ENCODE data around the gene NPIPB9. TPM values are rescaled to one million over a fixed set of nuclear protein-coding genes. Genes with fewer than 3 reads are reported as not detected.

Gene NPIPB9
- total RNA-seq: 0.38 TPM in 1 of 2 replicates, not detected in the other

DNA sequence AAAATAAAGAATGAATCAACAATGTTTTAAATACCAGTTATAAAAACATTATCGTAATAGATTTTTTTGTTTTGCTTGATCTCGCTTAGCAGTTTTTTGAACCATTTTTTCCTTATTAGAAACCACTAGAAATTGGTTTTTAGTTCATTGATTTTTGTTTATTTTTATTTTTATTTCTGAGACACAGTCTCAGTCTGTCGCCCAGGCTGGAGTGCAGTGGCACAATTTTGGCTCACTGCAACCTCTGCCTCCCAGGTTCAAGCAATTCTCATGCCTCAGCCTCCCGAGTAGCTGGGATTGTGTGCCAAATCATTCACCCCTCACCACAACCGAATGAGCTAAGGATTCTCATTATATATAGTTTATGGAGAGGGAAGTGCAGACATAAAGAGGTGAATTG lies at the start of gene NPIPB9:
Gene NPIPB9, plus strand, starts transcription at position 301 of the 400 bp plus-strand sequence.

DNA sequence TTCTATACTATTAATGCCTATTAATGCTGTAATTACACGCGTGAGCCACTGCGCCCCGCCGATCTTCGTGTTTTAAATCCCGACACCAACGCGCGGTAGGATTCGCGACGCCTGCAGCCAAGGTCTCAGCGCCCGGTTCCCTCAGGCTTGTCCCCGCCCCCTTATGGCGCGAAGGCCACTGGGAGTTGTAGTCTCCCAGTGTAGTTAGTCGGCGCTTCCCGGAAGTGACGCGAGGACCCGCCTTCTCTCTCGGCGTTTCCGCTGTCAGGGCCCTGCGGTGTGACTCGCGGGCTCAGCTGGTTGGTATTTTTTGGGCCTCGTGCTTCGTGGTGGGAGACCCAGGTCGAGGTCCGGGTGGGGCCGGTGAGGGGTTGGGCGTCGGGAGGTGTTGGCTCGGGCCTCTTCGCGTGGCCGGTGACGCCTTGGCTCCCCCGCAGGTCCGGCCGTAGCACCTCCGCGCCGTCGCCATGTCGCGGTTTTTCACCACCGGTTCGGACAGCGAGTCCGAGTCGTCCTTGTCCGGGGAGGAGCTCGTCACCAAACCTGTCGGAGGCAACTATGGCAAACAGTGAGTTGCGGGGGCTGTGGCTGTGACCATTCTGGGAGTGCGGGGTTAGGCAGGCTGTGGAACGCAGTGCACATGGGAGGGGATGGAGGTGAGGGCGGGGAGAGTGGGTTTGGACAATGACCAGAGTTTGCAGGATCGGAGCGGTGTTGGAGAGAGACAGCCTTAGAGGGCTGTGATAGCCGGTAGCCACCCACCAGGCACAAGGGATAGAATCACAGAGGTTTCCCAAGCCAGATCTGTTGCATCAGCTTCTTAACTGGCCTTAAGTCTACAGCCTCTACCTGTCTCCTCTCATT lies 40.1 kb upstream of the NPIPB9 start, which contains the start of gene EIF3C:
Gene EIF3C, plus strand, starts transcription at position 245 of the 864 bp plus-strand sequence. Its CDS starts 223 bp downstream, at position 468.

Other genes starting within 250 kb of the NPIPB9 start
- not detected in 2 replicates for gene IL27, start 245.0 kb upstream of the NPIPB9 start, total RNA-seq
- 0.16 and 9.0 TPM in 2 replicates for gene NUPR1, start 212.8 kb upstream of the NPIPB9 start, total RNA-seq
- 11.9 and 19.0 TPM in 2 replicates for gene SGF29, start 197.9 kb upstream of the NPIPB9 start, total RNA-seq
- gene SULT1A2, start 154.7 kb upstream of the NPIPB9 start, total RNA-seq: 0.25 TPM in 1 of 2 replicates, not detected in the other
- 0.98 and 17.0 TPM in 2 replicates for gene SULT1A1, start 141.7 kb upstream of the NPIPB9 start, total RNA-seq
- not detected in 2 replicates for gene NPIPB8, start 113.7 kb upstream of the NPIPB9 start, total RNA-seq
- 458 and 538 TPM in 2 replicates for gene EIF3C, start 40.3 kb upstream of the NPIPB9 start, total RNA-seq
- gene ATXN2L, start 71.2 kb downstream of the NPIPB9 start, total RNA-seq: 119 and 120 TPM in 2 replicates
- gene TUFM, start 94.6 kb downstream of the NPIPB9 start, total RNA-seq: 198 and 222 TPM in 2 replicates
- 20.2 and 44.5 TPM in 2 replicates for gene SH2B1, start 112.1 kb downstream of the NPIPB9 start, total RNA-seq
- gene ATP2A1, start 126.7 kb downstream of the NPIPB9 start, total RNA-seq: 0.16 and 0.89 TPM in 2 replicates
- 20.0 and 41.2 TPM in 2 replicates for gene RABEP2, start 173.5 kb downstream of the NPIPB9 start, total RNA-seq
- gene CD19, start 180.2 kb downstream of the NPIPB9 start, total RNA-seq: 0.16 and 0.25 TPM in 2 replicates
- 17.2 and 26.7 TPM in 2 replicates for gene NFATC2IP, start 199.2 kb downstream of the NPIPB9 start, total RNA-seq
- gene SPNS1, start 223.0 kb downstream of the NPIPB9 start, total RNA-seq: 60.0 and 111 TPM in 2 replicates
- 3.7 and 6.2 TPM in 2 replicates for gene LAT, start 233.3 kb downstream of the NPIPB9 start, total RNA-seq

Data from mesangial cell (primary cell).